ENCODE data around the gene ANKIB1. TPM values are rescaled to one million over a fixed set of nuclear protein-coding genes. Genes with fewer than 3 reads are reported as not detected.

ANKIB1 gene
- total and polyA plus RNA-seq, 9 of the 15 experiments (the other 6 are each of a cell fraction or from before 2014, with no cell fraction given) = 5.9 to 25.2 (median 16.1) TPM

- H3K4me2 ChIP-seq (ENCODE audit: insufficient read depth, low read length) = no peak overlapping the region
- ATAC-seq = no peak
- peak overlapping the region; percentile 16; the same call in 1 of the 2 replicates for H2AFZ ChIP-seq (ENCODE audit: low read depth, low read length)
- no peak for FAIRE-seq
- H3K9me3 ChIP-seq (replicated peaks; ENCODE audit: control insufficient read depth, insufficient read depth, low read depth, low read length) = no peaks in the 10 kb centered on the region
- DNase-seq (ENCODE audit: extremely low read depth in 1 of 4, low spot score in 3 of 4) = no peak
- in situ Hi-C loops (cut with MboI) = no loop called here
- H4K20me1 ChIP-seq (replicated peaks; ENCODE audit: control insufficient read depth, insufficient read depth, low read length) = no peaks in the 10 kb centered on the region
- intact Hi-C loops (cut with micrococcal nuclease) = loop anchor here (10.0 kb wide), 1 partner anchor 470 kb away; the partner anchor contains the start of gene AKAP9
- no peaks in the 10 kb centered on the region for H3K36me3 ChIP-seq (ENCODE audit: control insufficient read depth, insufficient read depth, low read length)
- 39% methylated on average over 5 of the region's 5 CpGs for WGBS (ENCODE audit: insufficient coverage, low coverage, missing lambda C conversion rate)
- ChIA-PET POLR2A (interaction anchor here (1.3 kb wide), 1 partner anchor 32 kb away, joined by 3 read pairs; the partner anchor contains the start of gene GATAD1), CTCF (ENCODE audit: low intra/inter-chr PET ratio) (no interaction called here)
- no peak overlapping the region for H3K9ac ChIP-seq (ENCODE audit: insufficient read depth in 1 of 2, low read depth in 2 of 2, low read length in 2 of 2)
- no peak overlapping the region for H3K27ac ChIP-seq (ENCODE audit: extremely low read depth, low read depth, low read length)
- H3K27me3 ChIP-seq (ENCODE audit: control insufficient read depth in 2 of 2, insufficient read depth in 2 of 2, low read length in 2 of 2) = no peaks in the 10 kb centered on the region
- no TSS peak for BruUV-seq (replicated peaks)
- no peak overlapping the region for H3K4me3 ChIP-seq
- H3K4me1 ChIP-seq (replicated peaks in 1 of 2; ENCODE audit: control insufficient read depth in 2 of 2, insufficient read depth in 2 of 2, low read length in 2 of 2) = no peaks in the 10 kb centered on the region
- no peaks in the 10 kb centered on the region for H3K79me2 ChIP-seq (ENCODE audit: control insufficient read depth, insufficient read depth, low read length)
- H3K9me1 ChIP-seq (ENCODE audit: control insufficient read depth, insufficient read depth, low read length) = no peaks in the 10 kb centered on the region
- TF ChIP-seq ZFP91 (CRISPR knock-in tag; IDR thresholded peaks at IDR 0.05) (no peak), SLC30A9 (CRISPR knock-in tag; IDR thresholded peaks at IDR 0.05) (no peak), JUND (IDR thresholded peaks at IDR 0.05; ENCODE audit: borderline replicate concordance, low read depth, low read length) (no peak), JUND (tag; IDR thresholded peaks at IDR 0.05; ENCODE audit: borderline replicate concordance, low read depth, low read length) (no peak), PPARD (CRISPR knock-in tag; IDR thresholded peaks at IDR 0.05) (no peak), MXD1 (CRISPR knock-in tag; IDR thresholded peaks at IDR 0.05; ENCODE audit: borderline replicate concordance, poor library complexity, severe bottlenecking) (no peak), ZNF224 (CRISPR knock-in tag; IDR thresholded peaks at IDR 0.05) (no peak), CUX1 (CRISPR knock-in tag; IDR thresholded peaks at IDR 0.05) (no peak), STAT5A (IDR thresholded peaks at IDR 0.05; ENCODE audit: borderline replicate concordance, low read length) (no peak), RNF2 (IDR thresholded peaks at IDR 0.05) (no peak), TSC22D4 (tag; IDR thresholded peaks at IDR 0.05) (no peak), PREB (CRISPR knock-in tag; IDR thresholded peaks at IDR 0.05) (no peak), CBX5 (IDR thresholded peaks at IDR 0.05; ENCODE audit: borderline replicate concordance, low read depth) (no peak), BDP1 (IDR thresholded peaks at IDR 0.05; ENCODE audit: insufficient read depth, insufficient read length) (no peak), GABPB1 (CRISPR knock-in tag; IDR thresholded peaks at IDR 0.05) (no peak), TCFL5 (CRISPR knock-in tag; conservative IDR thresholded peaks at IDR 0.05) (no peak)
Observed at GRCh38 chr7:92415225-92415624, 169.5 kb downstream of the ANKIB1 start.

Data from K562 (cell line).